HG03139 (cell line): ENCODE data around the gene IGSF5.
"Not testable (repeated sequence)": the region's sequence is repeated elsewhere in the genome, so short reads cannot be mapped to it uniquely, and the experiment has no call there.

Experiments used
- ATAC-seq: cut with Tn5 transposase; IDR thresholded peaks from one replicate; pipeline ENCODE4 v1.9.1; 2021; ENCODE audit not compliant: unreplicated experiment

IGSF5 gene

GRCh38 chr21:39737376-39738000, 7.5 kb upstream of the IGSF5 start:
- no peak for ATAC-seq

- no peak for ATAC-seq
Observed at GRCh38 chr21:39738566-39738965, 6.4 kb upstream of the IGSF5 start.

- ATAC-seq: not testable (repeated sequence)
Observed at GRCh38 chr21:39739531-39739930, 5.5 kb upstream of the IGSF5 start.

- not testable (repeated sequence) for ATAC-seq
Observed at GRCh38 chr21:39742561-39742960, 2.4 kb upstream of the IGSF5 start.

GRCh38 chr21:39745332-39745731, 349 bp downstream of the IGSF5 start:
- ATAC-seq: not testable (repeated sequence)

- no peak for ATAC-seq
Observed at GRCh38 chr21:39750670-39751069, 5.7 kb downstream of the IGSF5 start.

- ATAC-seq: no peak
Observed at GRCh38 chr21:39754811-39755210, 9.8 kb downstream of the IGSF5 start.

GRCh38 chr21:39756285-39756684, 11.3 kb downstream of the IGSF5 start:
- ATAC-seq: no peak

GRCh38 chr21:39763272-39763970, 18.4 kb downstream of the IGSF5 start:
- no peak for ATAC-seq

- no peak for ATAC-seq
Observed at GRCh38 chr21:39774227-39774626, 29.2 kb downstream of the IGSF5 start.

GRCh38 chr21:39775816-39776215, 30.8 kb downstream of the IGSF5 start:
- ATAC-seq: no peak

GRCh38 chr21:39776589-39776988, 31.6 kb downstream of the IGSF5 start:
- ATAC-seq: no peak

GRCh38 chr21:39781331-39781730, 36.3 kb downstream of the IGSF5 start:
- no peak for ATAC-seq

- ATAC-seq: no peak
Observed at GRCh38 chr21:39788383-39788782, 43.4 kb downstream of the IGSF5 start.

- no peak for ATAC-seq
Observed at GRCh38 chr21:39796466-39796865, 51.5 kb downstream of the IGSF5 start.

GRCh38 chr21:39799178-39799577, 54.2 kb downstream of the IGSF5 start:
- ATAC-seq: no peak

GRCh38 chr21:39800311-39800710, 55.3 kb downstream of the IGSF5 start:
- no peak for ATAC-seq

GRCh38 chr21:39802217-39802616, 57.2 kb downstream of the IGSF5 start:
- no peak for ATAC-seq

- ATAC-seq: no peak
Observed at GRCh38 chr21:39803393-39803792, 58.4 kb downstream of the IGSF5 start.

GRCh38 chr21:39804240-39804639, 59.3 kb downstream of the IGSF5 start:
- ATAC-seq: no peak

- ATAC-seq: no peak
Observed at GRCh38 chr21:39805983-39806382, 61.0 kb downstream of the IGSF5 start.

- no peak for ATAC-seq
Observed at GRCh38 chr21:39807738-39808137, 62.8 kb downstream of the IGSF5 start.

- ATAC-seq: no peak
Observed at GRCh38 chr21:39809936-39810335, 65.0 kb downstream of the IGSF5 start.
